ENCODE results near the gene PCAT7.
A peak's percentile ranks its signal among the peaks of the same experiment; 100 is the strongest.

PCAT7 gene

GRCh38 chr9:94600258-94600657, 45.4 kb downstream of the PCAT7 start:
- no peaks in the 10 kb centered on the region; the same call in 1 of the 2 replicates for H3K4me1 ChIP-seq (ENCODE audit: insufficient read depth, low read length)
- DNase-seq (no peak), ATAC-seq (ENCODE audit: insufficient read depth, low read depth) (no peak)
- no peak overlapping the region for H3K4me2 ChIP-seq (ENCODE audit: insufficient read depth, low read length)
- no peak overlapping the region for H3K27ac ChIP-seq (ENCODE audit: low read length)
- no peaks in the 10 kb centered on the region for H3K9me3 ChIP-seq (ENCODE audit: insufficient read depth, low read length, severe bottlenecking)
- no peaks in the 10 kb centered on the region for H3K36me3 ChIP-seq (ENCODE audit: insufficient read depth, low read length)
- no peak for TF ChIP-seq EZH2 (IDR thresholded peaks at IDR 0.05; ENCODE audit: borderline replicate concordance, low read depth, low read length, severe bottlenecking)
- TF ChIP-seq, protein P1, sequence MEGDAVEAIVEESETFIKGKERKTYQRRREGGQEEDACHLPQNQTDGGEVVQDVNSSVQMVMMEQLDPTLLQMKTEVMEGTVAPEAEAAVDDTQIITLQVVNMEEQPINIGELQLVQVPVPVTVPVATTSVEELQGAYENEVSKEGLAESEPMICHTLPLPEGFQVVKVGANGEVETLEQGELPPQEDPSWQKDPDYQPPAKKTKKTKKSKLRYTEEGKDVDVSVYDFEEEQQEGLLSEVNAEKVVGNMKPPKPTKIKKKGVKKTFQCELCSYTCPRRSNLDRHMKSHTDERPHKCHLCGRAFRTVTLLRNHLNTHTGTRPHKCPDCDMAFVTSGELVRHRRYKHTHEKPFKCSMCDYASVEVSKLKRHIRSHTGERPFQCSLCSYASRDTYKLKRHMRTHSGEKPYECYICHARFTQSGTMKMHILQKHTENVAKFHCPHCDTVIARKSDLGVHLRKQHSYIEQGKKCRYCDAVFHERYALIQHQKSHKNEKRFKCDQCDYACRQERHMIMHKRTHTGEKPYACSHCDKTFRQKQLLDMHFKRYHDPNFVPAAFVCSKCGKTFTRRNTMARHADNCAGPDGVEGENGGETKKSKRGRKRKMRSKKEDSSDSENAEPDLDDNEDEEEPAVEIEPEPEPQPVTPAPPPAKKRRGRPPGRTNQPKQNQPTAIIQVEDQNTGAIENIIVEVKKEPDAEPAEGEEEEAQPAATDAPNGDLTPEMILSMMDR (IDR thresholded peaks at IDR 0.05; ENCODE audit: borderline replicate concordance, extremely low read depth, low read length, poor library complexity, severe bottlenecking), result no peak
- H4K20me1 ChIP-seq (ENCODE audit: insufficient read depth, low read length), result no peaks in the 10 kb centered on the region
- no peaks in the 10 kb centered on the region for H3K79me2 ChIP-seq (ENCODE audit: insufficient read depth, low read length)
- H2AFZ ChIP-seq (ENCODE audit: low read depth, low read length), result no peak overlapping the region
- no peak overlapping the region for H3K9ac ChIP-seq (ENCODE audit: low read depth, low read length)
- H3K4me3 ChIP-seq (ENCODE audit: low read depth in 1 of 2, low read length in 2 of 2), result no peak overlapping the region
- no peaks in the 10 kb centered on the region for H3K27me3 ChIP-seq (ENCODE audit: insufficient read depth, low read length, poor library complexity)

GRCh38 chr9:94600715-94601114, 45.8 kb downstream of the PCAT7 start:
- DNase-seq (no peak), ATAC-seq (ENCODE audit: insufficient read depth, low read depth) (no peak)
- Histone ChIP-seq H3K27me3 (ENCODE audit: insufficient read depth, low read length, poor library complexity) (no peaks in the 10 kb centered on the region), H3K4me1 (ENCODE audit: insufficient read depth, low read length) (no peaks in the 10 kb centered on the region; the same call in 1 of the 2 replicates), H3K4me3 (ENCODE audit: low read depth in 1 of 2, low read length in 2 of 2) (no peak overlapping the region), H3K79me2 (ENCODE audit: insufficient read depth, low read length) (no peaks in the 10 kb centered on the region), H3K4me2 (ENCODE audit: insufficient read depth, low read length) (no peak overlapping the region), H3K27ac (ENCODE audit: low read length) (no peak overlapping the region), H3K9me3 (ENCODE audit: insufficient read depth, low read length, severe bottlenecking) (no peaks in the 10 kb centered on the region), H4K20me1 (ENCODE audit: insufficient read depth, low read length) (no peaks in the 10 kb centered on the region), H3K36me3 (ENCODE audit: insufficient read depth, low read length) (no peaks in the 10 kb centered on the region), H2AFZ (ENCODE audit: low read depth, low read length) (no peak overlapping the region), H3K9ac (ENCODE audit: low read depth, low read length) (no peak overlapping the region)
- no peak for TF ChIP-seq EZH2 (IDR thresholded peaks at IDR 0.05; ENCODE audit: borderline replicate concordance, low read depth, low read length, severe bottlenecking)
- TF ChIP-seq, protein P1 (IDR thresholded peaks at IDR 0.05; ENCODE audit: borderline replicate concordance, extremely low read depth, low read length, poor library complexity, severe bottlenecking), result no peak

- Histone ChIP-seq H4K20me1 (ENCODE audit: insufficient read depth, low read length) (no peaks in the 10 kb centered on the region), H3K27me3 (ENCODE audit: insufficient read depth, low read length, poor library complexity) (peaks cover 6% of the 10 kb centered on the region), H3K4me3 (ENCODE audit: low read depth in 1 of 2, low read length in 2 of 2) (no peak overlapping the region), H3K9ac (ENCODE audit: low read depth, low read length) (no peak overlapping the region), H2AFZ (ENCODE audit: low read depth, low read length) (no peak overlapping the region), H3K9me3 (ENCODE audit: insufficient read depth, low read length, severe bottlenecking) (no peaks in the 10 kb centered on the region), H3K27ac (ENCODE audit: low read length) (no peak overlapping the region), H3K4me2 (ENCODE audit: insufficient read depth, low read length) (no peak overlapping the region), H3K79me2 (ENCODE audit: insufficient read depth, low read length) (no peaks in the 10 kb centered on the region), H3K36me3 (ENCODE audit: insufficient read depth, low read length) (no peaks in the 10 kb centered on the region), H3K4me1 (ENCODE audit: insufficient read depth, low read length) (no peaks in the 10 kb centered on the region; the same call in 1 of the 2 replicates)
- DNase-seq (no peak), ATAC-seq (ENCODE audit: insufficient read depth, low read depth) (no peak)
- TF ChIP-seq EZH2 (IDR thresholded peaks at IDR 0.05; ENCODE audit: borderline replicate concordance, low read depth, low read length, severe bottlenecking), result no peak
These were observed 47.8 kb downstream of the PCAT7 start for GRCh38 chr9:94602666-94603065.

- TF ChIP-seq EZH2 (IDR thresholded peaks at IDR 0.05; ENCODE audit: borderline replicate concordance, low read depth, low read length, severe bottlenecking), result no peak
- TF ChIP-seq, protein P1 (IDR thresholded peaks at IDR 0.05; ENCODE audit: borderline replicate concordance, extremely low read depth, low read length, poor library complexity, severe bottlenecking), result peak; percentile 76
- no peak overlapping the region for H3K4me3 ChIP-seq (ENCODE audit: low read depth in 1 of 2, low read length in 2 of 2)
- H2AFZ ChIP-seq (ENCODE audit: low read depth, low read length), result no peak overlapping the region
- ATAC-seq (ENCODE audit: insufficient read depth, low read depth) (peak; percentile 82), DNase-seq (peak; percentile 60)
- H3K27ac ChIP-seq (ENCODE audit: low read length), result no peak overlapping the region
- no peaks in the 10 kb centered on the region for H3K36me3 ChIP-seq (ENCODE audit: insufficient read depth, low read length)
- H3K27me3 ChIP-seq (ENCODE audit: insufficient read depth, low read length, poor library complexity), result peaks cover 11% of the 10 kb centered on the region
- no peak overlapping the region for H3K4me2 ChIP-seq (ENCODE audit: insufficient read depth, low read length)
- no peaks in the 10 kb centered on the region for H4K20me1 ChIP-seq (ENCODE audit: insufficient read depth, low read length)
- H3K9me3 ChIP-seq (ENCODE audit: insufficient read depth, low read length, severe bottlenecking), result no peaks in the 10 kb centered on the region
- no peaks in the 10 kb centered on the region; the same call in 1 of the 2 replicates for H3K4me1 ChIP-seq (ENCODE audit: insufficient read depth, low read length)
- no peak overlapping the region for H3K9ac ChIP-seq (ENCODE audit: low read depth, low read length)
- H3K79me2 ChIP-seq (ENCODE audit: insufficient read depth, low read length), result no peaks in the 10 kb centered on the region
These were observed 48.6 kb downstream of the PCAT7 start for GRCh38 chr9:94603259-94604160.

Measured in DND-41 (cell line).